GM12801 (cell line): ENCODE data around the gene KLK15.

Source experiments
- CTCF ChIP-seq: IDR thresholded peaks from one replicate; pipeline ENCODE4 v1.5.1; 2011; ENCODE audit warnings: control low read depth; ENCODE audit not compliant: insufficient read length; ENCODE audit errors: extremely low read depth

KLK15 gene

GRCh38 chr19:50874211-50874610 lies 40.8 kb upstream of the KLK15 start:
- no peak for TF ChIP-seq CTCF

- no peak for TF ChIP-seq CTCF
These were observed 39.7 kb upstream of the KLK15 start, which contains the start of gene KLK2 for GRCh38 chr19:50873056-50873455. Gene KLK2 (plus strand): TSS chr19:50873439. CDS start chr19:50873474, 35 bp downstream.

GRCh38 chr19:50870417-50871089 lies 37.2 kb upstream of the KLK15 start:
- no peak for TF ChIP-seq CTCF

DNA sequence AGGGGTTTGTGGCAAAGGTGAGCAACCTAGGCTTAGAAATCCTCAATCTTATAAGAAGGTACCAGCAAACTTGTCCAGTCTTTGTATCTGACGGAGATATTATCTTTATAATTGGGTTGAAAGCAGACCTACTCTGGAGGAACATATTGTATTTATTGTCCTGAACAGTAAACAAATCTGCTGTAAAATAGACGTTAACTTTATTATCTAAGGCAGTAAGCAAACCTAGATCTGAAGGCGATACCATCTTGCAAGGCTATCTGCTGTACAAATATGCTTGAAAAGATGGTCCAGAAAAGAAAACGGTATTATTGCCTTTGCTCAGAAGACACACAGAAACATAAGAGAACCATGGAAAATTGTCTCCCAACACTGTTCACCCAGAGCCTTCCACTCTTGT lies 36.1 kb upstream of the KLK15 start:
- no peak for TF ChIP-seq CTCF

DNA sequence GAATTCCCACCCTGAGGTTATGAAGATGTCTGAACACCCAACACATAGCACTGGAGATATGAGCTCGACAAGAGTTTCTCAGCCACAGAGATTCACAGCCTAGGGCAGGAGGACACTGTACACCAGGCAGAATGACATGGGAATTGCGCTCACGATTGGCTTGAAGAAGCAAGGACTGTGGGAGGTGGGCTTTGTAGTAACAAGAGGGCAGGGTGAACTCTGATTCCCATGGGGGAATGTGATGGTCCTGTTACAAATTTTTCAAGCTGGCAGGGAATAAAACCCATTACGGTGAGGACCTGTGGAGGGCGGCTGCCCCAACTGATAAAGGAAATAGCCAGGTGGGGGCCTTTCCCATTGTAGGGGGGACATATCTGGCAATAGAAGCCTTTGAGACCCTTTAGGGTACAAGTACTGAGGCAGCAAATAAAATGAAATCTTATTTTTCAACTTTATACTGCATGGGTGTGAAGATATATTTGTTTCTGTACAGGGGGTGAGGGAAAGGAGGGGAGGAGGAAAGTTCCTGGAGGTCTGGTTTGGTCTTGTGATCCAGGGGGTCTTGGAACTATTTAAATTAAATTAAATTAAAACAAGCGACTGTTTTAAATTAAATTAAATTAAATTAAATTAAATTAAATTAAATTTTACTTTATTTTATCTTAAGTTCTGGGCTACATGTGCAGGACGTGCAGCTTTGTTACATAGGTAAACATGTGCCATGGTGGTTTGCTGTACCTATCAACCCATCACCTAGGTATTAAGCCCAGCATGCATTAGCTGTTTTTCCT lies 28.3 kb upstream of the KLK15 start:
- no peak for TF ChIP-seq CTCF

DNA sequence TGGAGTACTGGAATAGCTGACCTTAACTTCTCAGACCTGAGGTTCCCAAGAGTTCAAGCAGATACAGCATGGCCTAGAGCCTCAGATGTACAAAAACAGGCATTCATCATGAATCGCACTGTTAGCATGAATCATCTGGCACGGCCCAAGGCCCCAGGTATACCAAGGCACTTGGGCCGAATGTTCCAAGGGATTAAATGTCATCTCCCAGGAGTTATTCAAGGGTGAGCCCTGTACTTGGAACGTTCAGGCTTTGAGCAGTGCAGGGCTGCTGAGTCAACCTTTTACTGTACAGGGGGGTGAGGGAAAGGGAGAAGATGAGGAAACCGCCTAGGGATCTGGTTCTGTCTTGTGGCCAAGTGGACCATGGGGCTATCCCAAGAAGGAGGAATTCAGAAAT lies 27.6 kb upstream of the KLK15 start:
- TF ChIP-seq CTCF = no peak

GRCh38 chr19:50859849-50860248 lies 26.5 kb upstream of the KLK15 start:
- no peak for TF ChIP-seq CTCF
